MM.1S (cell line): ENCODE results near the gene TSPAN10.

ENCODE experiments used
- DNase-seq: peaks from one replicate; pipeline ENCODE4 v3.0.0-alpha.2; 2015
- H2AFZ ChIP-seq: fragments of 300-600 bp; sonication (generic); 2 replicates; pipeline ENCODE4 v1.6.0; 2016; ENCODE audit warnings: antibody characterized with exemption, low read length
- H3F3A ChIP-seq: fragments of 300-600 bp; sonication (generic); 2 replicates; pipeline ENCODE4 v1.6.1; 2016; ENCODE audit warnings: mild to moderate bottlenecking, antibody characterized with exemption, low read length, moderate library complexity, mixed read lengths; ENCODE audit not compliant: insufficient read depth
- H3K27ac ChIP-seq: fragments of 300-600 bp; sonication (generic); 2 replicates; pipeline ENCODE4 v1.5.1; 2016; ENCODE audit warnings: mild to moderate bottlenecking, low read length
- H3K27me3 ChIP-seq: fragments of 300-600 bp; sonication (generic); replicated peaks from 2 replicates; pipeline ENCODE4 v1.6.0; 2016; ENCODE audit warnings: low read length; ENCODE audit not compliant: insufficient read depth
- H3K36me3 ChIP-seq: fragments of 300-600 bp; sonication (generic); replicated peaks from 2 replicates; pipeline ENCODE4 v1.6.1; 2016; ENCODE audit warnings: mild to moderate bottlenecking, low read length, mixed read lengths; ENCODE audit not compliant: insufficient read depth
- H3K4me1 ChIP-seq: fragments of 300-600 bp; sonication (generic); 2 replicates; pipeline ENCODE4 v1.6.1; 2016; ENCODE audit warnings: low read length, mixed read lengths
- H3K4me2 ChIP-seq: fragments of 300-600 bp; sonication (generic); 2 replicates; pipeline ENCODE4 v1.6.0; 2016; ENCODE audit warnings: low read depth, low read length
- H3K4me3 ChIP-seq: fragments of 300-600 bp; sonication (generic); 2 replicates; pipeline ENCODE4 v1.5.1; 2016; ENCODE audit warnings: low read length, mixed read lengths
- H3K79me2 ChIP-seq: fragments of 300-600 bp; sonication (generic); 2 replicates; pipeline ENCODE4 v1.6.1; 2016; ENCODE audit warnings: mixed run types, low read length, mixed read lengths
- H3K9ac ChIP-seq: fragments of 300-600 bp; sonication (generic); 2 replicates; pipeline ENCODE4 v1.6.1; 2016; ENCODE audit warnings: low read length, mixed read lengths
- H3K9me2 ChIP-seq: fragments of 300-600 bp; sonication (generic); replicated peaks from 2 replicates; pipeline ENCODE4 v1.6.1; 2016; ENCODE audit warnings: mild to moderate bottlenecking, low read length, mixed read lengths; ENCODE audit not compliant: insufficient read depth
- H3K9me3 ChIP-seq: fragments of 300-600 bp; sonication (generic); replicated peaks from 2 replicates; pipeline ENCODE4 v1.6.1; 2016; ENCODE audit warnings: mild to moderate bottlenecking, low read length, mixed read lengths; ENCODE audit not compliant: insufficient read depth
- H4K20me1 ChIP-seq: fragments of 300-600 bp; sonication (generic); 2 replicates; pipeline ENCODE4 v1.6.1; 2016; ENCODE audit warnings: mild to moderate bottlenecking, low read length, moderate library complexity, mixed read lengths; ENCODE audit not compliant: insufficient read depth
- CTCF ChIP-seq: fragments of 300-600 bp; sonication (generic); IDR thresholded peaks from 2 replicates; pipeline ENCODE4 v1.5.1; 2016; ENCODE audit warnings: antibody characterized with exemption, low read length, mixed read lengths
- EZH2 ChIP-seq: fragments of 300-600 bp; sonication (generic); optimal IDR thresholded peaks from 2 replicates; pipeline ENCODE3; 2017; ENCODE audit warnings: low read depth, mild to moderate bottlenecking, antibody characterized with exemption, low read length, mixed read lengths
- EZH2phosphoT487 ChIP-seq: fragments of 300-600 bp; sonication (generic); IDR thresholded peaks from 2 replicates; pipeline ENCODE4 v1.6.1; 2018; ENCODE audit warnings: antibody characterized with exemption, low read length

TSPAN10 gene

GRCh38 chr17:81672504-81672903 lies 35.5 kb downstream of the TSPAN10 start:
- Histone ChIP-seq H4K20me1 (no peaks in the 10 kb centered on the region), H3K9me3 (no peaks in the 10 kb centered on the region), H3K4me3 (no peak overlapping the region), H3F3A (0 out of 2 replicates have a peak, but pooled peaks cover 4% of the 10 kb centered on the region), H3K9ac (no peak overlapping the region), H3K36me3 (no peaks in the 10 kb centered on the region), H3K4me2 (no peak overlapping the region), H3K4me1 (peaks cover 4% of the 10 kb centered on the region; the same call in 1 of the 2 replicates), H3K27ac (no peak overlapping the region), H3K9me2 (no peaks in the 10 kb centered on the region), H3K27me3 (no peaks in the 10 kb centered on the region), H3K79me2 (peaks cover 19% of the 10 kb centered on the region), H2AFZ (no peak overlapping the region)
- TF ChIP-seq EZH2phosphoT487: no peak
- TF ChIP-seq EZH2: no peak
- no peak for TF ChIP-seq CTCF
- no peak for DNase-seq

- H3K4me3 ChIP-seq: no peak overlapping the region
- H4K20me1 ChIP-seq: no peaks in the 10 kb centered on the region
- 0 out of 2 replicates have a peak, but pooled peaks cover 4% of the 10 kb centered on the region for H3F3A ChIP-seq
- H3K27me3 ChIP-seq: no peaks in the 10 kb centered on the region
- no peak overlapping the region for H3K9ac ChIP-seq
- H3K36me3 ChIP-seq: no peaks in the 10 kb centered on the region
- DNase-seq: no peak
- no peaks in the 10 kb centered on the region for H3K9me2 ChIP-seq
- H3K4me1 ChIP-seq: no peaks in the 10 kb centered on the region
- no peak for TF ChIP-seq CTCF
- no peak for TF ChIP-seq EZH2
- no peak for TF ChIP-seq EZH2phosphoT487
- no peak overlapping the region for H3K27ac ChIP-seq
- H3K9me3 ChIP-seq: no peaks in the 10 kb centered on the region
- no peak overlapping the region for H3K4me2 ChIP-seq
- H2AFZ ChIP-seq: no peak overlapping the region
- peaks cover 15% of the 10 kb centered on the region for H3K79me2 ChIP-seq
Observed at GRCh38 chr17:81672954-81673353, 36.0 kb downstream of the TSPAN10 start.

- no peaks in the 10 kb centered on the region for H3K4me1 ChIP-seq
- DNase-seq: no peak
- no peaks in the 10 kb centered on the region for H3K9me2 ChIP-seq
- no peak overlapping the region for H3K4me2 ChIP-seq
- no peak overlapping the region for H2AFZ ChIP-seq
- H4K20me1 ChIP-seq: no peaks in the 10 kb centered on the region
- H3K27me3 ChIP-seq: no peaks in the 10 kb centered on the region
- H3K27ac ChIP-seq: no peak overlapping the region
- H3K9ac ChIP-seq: no peak overlapping the region
- H3K4me3 ChIP-seq: no peak overlapping the region
- H3K9me3 ChIP-seq: no peaks in the 10 kb centered on the region
- no peaks in the 10 kb centered on the region for H3K36me3 ChIP-seq
- TF ChIP-seq EZH2 (no peak), EZH2phosphoT487 (no peak), CTCF (no peak)
- H3F3A ChIP-seq: 0 out of 2 replicates have a peak, but pooled peaks cover 4% of the 10 kb centered on the region
- H3K79me2 ChIP-seq: 0 out of 2 replicates have a peak, but pooled peaks cover 8% of the 10 kb centered on the region
Observed at GRCh38 chr17:81673561-81674258, 36.7 kb downstream of the TSPAN10 start.
